CMK (cell line): Measurements from ENCODE around the gene GPR21.

Experiments
- DNase-seq: peaks from one replicate; pipeline ENCODE4 v3.0.0-alpha.2; 2010; ENCODE audit warnings: low read depth

Gene GPR21

GRCh38 chr9:123033864-123034601, 566 bp downstream of the GPR21 start:
- DNase-seq = no peak

GRCh38 chr9:123034881-123035510, 1.5 kb downstream of the GPR21 start:
- peak; percentile 25 for DNase-seq

- DNase-seq = no peak
These were observed 2.3 kb downstream of the GPR21 start for GRCh38 chr9:123035791-123036190.

GRCh38 chr9:123036893-123037545, 3.6 kb downstream of the GPR21 start:
- no peak for DNase-seq

GRCh38 chr9:123039617-123040219, 6.3 kb downstream of the GPR21 start:
- DNase-seq = no peak

- DNase-seq = no peak
These were observed 7.3 kb downstream of the GPR21 start for GRCh38 chr9:123040801-123041200.

GRCh38 chr9:123041489-123041888, 8.0 kb downstream of the GPR21 start:
- no peak for DNase-seq

GRCh38 chr9:123043081-123043939, 9.8 kb downstream of the GPR21 start:
- DNase-seq = no peak

GRCh38 chr9:123044586-123044985, 11.1 kb downstream of the GPR21 start:
- no peak for DNase-seq

GRCh38 chr9:123046406-123047195, 13.1 kb downstream of the GPR21 start:
- DNase-seq = no peak

GRCh38 chr9:123048748-123049147, 15.3 kb downstream of the GPR21 start:
- no peak for DNase-seq

GRCh38 chr9:123049589-123050222, 16.2 kb downstream of the GPR21 start:
- DNase-seq = no peak

GRCh38 chr9:123053046-123053445, 19.6 kb downstream of the GPR21 start:
- no peak for DNase-seq

- no peak for DNase-seq
These were observed 20.2 kb downstream of the GPR21 start for GRCh38 chr9:123053711-123054110.

GRCh38 chr9:123058834-123059233, 25.4 kb downstream of the GPR21 start:
- DNase-seq = no peak

- no peak for DNase-seq
These were observed 26.2 kb downstream of the GPR21 start for GRCh38 chr9:123059472-123060220.

- no peak for DNase-seq
These were observed 27.7 kb downstream of the GPR21 start for GRCh38 chr9:123061216-123061615.

- DNase-seq = no peak
These were observed 29.1 kb downstream of the GPR21 start for GRCh38 chr9:123062351-123063176.

- no peak for DNase-seq
These were observed 29.7 kb downstream of the GPR21 start for GRCh38 chr9:123063177-123063598.
